C4-2B (cell line): ENCODE results near the gene CES2.

Experiments
- H3K27ac ChIP-seq: fragments of 450-650 bp; 2 replicates; pipeline ENCODE4 v1.5.1; 2017
- ZFX ChIP-seq: fragments of 450-650 bp; IDR thresholded peaks from 2 replicates; pipeline ENCODE4 v1.6.1; 2017
- TF ChIP-seq, protein P1 (sequence below): fragments of 450-650 bp; conservative IDR thresholded peaks from 2 replicates; pipeline ENCODE4 v1.5.1; 2017; ENCODE audit warnings: mild to moderate bottlenecking

The CES2 gene

DNA sequence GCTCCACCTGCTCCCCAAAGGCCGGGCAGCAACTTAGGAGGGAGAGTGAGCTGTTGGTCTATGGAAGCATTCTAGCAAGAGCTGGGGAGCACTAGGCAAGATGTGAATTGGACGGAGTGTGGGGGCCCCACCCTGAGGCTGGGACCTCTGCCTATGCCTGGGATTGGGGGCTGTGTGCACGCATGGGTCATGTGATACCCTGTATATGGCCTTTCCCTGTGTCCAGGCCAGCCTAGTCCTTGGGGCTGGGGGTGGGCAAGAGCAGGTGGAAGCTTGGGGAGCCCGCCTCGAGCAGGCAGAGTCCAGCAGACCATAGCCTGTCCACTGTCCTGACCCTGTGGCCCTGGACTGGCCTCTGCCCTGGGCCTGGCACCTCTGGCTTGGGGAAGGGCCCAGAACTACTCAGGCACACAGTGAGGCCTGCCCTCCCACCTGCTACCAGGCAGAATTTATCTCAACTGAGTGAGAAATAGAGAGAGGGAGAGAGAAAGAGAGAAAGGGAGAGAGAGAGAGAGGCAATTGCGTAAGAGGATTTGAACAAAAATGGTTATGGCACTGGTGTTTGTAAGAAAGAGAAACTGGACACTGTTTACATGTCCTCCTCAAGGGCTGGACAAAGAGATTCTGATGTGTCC is 35.9 kb upstream of the CES2 start:
- TF ChIP-seq ZFX, result no peak
- TF ChIP-seq, protein P1, sequence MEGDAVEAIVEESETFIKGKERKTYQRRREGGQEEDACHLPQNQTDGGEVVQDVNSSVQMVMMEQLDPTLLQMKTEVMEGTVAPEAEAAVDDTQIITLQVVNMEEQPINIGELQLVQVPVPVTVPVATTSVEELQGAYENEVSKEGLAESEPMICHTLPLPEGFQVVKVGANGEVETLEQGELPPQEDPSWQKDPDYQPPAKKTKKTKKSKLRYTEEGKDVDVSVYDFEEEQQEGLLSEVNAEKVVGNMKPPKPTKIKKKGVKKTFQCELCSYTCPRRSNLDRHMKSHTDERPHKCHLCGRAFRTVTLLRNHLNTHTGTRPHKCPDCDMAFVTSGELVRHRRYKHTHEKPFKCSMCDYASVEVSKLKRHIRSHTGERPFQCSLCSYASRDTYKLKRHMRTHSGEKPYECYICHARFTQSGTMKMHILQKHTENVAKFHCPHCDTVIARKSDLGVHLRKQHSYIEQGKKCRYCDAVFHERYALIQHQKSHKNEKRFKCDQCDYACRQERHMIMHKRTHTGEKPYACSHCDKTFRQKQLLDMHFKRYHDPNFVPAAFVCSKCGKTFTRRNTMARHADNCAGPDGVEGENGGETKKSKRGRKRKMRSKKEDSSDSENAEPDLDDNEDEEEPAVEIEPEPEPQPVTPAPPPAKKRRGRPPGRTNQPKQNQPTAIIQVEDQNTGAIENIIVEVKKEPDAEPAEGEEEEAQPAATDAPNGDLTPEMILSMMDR, result no peak
- no peak overlapping the region; the same call in 1 of the 2 replicates for H3K27ac ChIP-seq

DNA sequence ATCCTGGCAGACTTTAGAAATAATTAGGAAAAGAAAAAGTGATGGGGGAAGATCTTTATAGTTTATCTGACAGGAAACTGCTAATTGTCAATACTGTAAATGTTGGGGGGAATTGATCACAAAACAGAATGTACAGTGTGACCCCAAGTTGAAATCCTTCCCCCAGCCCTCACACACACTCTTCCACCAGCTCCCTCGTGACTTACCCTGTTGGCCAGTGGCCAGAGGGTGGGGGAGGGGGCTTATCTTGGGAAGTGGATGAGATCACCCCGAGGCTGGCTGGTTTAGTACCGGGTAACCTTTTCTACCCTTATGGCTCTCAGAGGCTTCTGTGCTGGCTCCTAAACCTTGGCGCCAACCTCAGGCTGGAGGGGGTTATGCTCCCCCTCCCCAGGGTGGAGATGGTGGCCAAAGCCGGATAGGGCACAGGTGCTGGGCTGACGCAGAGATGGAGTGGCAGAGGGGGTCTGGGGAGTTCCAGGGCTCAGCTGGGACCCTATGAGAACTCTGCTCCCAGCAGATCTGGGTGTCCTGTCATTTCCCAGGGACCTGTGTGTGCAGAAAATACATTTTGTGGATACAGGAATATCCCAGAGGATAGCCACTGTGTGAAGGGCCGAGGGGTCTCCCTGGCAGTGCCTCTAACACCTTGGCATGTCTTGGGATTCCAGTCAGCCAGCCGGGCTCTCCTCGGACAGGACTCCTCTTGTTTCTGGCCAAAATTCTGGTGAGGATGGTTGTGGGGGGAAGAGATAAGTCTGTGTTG is 35.2 kb upstream of the CES2 start:
- no peak overlapping the region for H3K27ac ChIP-seq
- TF ChIP-seq, protein P1, result no peak
- no peak for TF ChIP-seq ZFX

DNA sequence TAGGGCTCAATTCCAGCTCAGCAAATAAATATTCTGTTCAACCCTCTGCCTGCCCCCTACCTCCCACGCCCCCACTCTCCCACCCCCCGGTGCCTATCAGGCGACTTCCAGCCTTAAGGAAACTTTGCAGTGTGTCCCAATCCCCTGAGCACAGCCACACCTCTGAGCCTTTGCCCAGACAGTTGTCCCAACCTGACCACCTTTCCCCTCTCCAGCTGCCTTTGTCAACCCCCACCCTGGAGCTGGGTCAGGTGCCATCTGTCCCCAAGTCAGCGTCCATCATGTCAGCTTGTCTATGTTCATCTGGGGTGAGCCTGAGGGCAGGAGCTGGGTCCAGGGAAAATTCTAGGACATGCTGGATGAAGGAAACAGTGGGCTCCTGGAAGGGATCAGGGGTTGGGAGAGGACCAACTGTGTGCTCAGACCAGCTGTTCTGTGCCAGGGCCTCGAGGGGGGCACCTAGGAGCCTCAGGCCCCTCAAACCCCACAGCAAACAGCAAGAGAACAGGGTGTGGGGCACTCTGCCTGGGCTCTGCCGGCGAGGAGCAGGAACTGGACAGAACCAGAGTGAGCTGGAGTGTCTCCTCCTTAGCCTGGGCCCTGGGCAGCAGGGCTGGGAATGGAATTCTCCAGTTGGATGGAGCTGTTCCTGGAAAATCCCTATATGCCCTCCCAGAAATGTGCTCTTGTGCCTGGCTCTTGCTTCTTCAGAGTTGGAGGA is 34.4 kb upstream of the CES2 start:
- H3K27ac ChIP-seq, result no peak overlapping the region
- TF ChIP-seq, protein P1, result no peak
- TF ChIP-seq ZFX, result no peak

DNA sequence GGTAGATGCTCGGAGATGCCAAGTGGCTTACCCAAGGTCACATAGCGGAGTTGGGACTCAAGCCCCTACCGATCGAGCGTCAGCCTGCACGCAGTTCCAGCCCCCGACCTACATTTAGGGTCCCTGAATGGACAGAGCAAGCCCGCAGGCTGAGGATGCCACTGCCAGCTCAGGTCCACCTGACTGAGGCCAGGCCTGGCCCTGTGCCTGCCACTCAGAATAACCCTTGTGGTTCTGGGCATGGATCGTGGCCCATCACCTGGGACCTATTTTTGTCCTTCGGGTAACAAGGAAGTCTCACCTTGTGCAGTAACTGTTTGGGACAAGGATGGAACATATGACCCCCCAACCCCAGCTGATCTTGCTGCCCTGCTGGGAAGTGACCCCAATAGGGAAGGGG is 33.7 kb upstream of the CES2 start:
- no peak overlapping the region for H3K27ac ChIP-seq
- TF ChIP-seq, protein P1, result no peak
- no peak for TF ChIP-seq ZFX

DNA sequence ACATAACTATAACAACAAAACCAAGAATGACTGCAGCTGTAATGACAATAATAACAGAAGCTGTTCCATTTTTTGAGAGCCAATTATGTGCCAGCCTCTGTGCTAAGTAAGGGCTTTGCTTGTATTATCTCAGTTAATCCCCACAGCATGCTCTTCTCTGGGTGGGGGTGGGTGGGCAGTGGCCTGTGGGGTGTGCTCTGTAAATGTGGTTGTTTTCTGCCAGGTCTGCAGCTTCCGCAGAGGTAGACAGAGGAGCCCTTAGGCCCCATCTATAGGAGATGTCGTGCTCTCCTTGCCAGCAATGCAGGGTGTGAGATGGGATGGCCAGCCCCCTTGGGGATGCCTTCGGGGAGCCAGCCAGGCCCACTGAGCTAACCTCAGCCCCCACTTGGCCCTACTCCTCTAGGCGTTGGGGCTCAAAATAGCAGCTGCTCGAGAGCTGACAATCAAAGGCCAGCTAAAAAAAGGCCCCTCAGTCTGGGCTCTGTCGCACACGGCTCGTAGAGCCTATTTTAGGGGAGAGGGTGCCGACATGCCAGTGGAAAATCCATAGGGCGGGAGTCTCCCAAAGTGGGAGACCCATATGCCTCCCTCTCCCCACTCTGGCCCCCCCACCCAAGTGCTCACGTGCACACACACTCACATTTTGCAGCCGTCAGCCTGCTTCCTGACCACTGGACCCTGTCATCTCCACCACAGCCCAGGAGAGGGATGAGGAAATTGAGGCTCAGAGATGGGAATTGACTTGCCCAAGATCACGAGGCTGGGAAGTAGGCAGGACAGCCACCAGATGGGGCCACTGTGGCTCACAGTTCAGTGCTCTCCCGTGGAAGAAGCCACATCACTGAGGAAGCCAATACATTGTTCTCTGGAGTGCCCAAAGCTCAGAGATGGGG is 32.4 kb upstream of the CES2 start:
- TF ChIP-seq ZFX, result no peak
- TF ChIP-seq, protein P1, result no peak
- no peak overlapping the region for H3K27ac ChIP-seq

DNA sequence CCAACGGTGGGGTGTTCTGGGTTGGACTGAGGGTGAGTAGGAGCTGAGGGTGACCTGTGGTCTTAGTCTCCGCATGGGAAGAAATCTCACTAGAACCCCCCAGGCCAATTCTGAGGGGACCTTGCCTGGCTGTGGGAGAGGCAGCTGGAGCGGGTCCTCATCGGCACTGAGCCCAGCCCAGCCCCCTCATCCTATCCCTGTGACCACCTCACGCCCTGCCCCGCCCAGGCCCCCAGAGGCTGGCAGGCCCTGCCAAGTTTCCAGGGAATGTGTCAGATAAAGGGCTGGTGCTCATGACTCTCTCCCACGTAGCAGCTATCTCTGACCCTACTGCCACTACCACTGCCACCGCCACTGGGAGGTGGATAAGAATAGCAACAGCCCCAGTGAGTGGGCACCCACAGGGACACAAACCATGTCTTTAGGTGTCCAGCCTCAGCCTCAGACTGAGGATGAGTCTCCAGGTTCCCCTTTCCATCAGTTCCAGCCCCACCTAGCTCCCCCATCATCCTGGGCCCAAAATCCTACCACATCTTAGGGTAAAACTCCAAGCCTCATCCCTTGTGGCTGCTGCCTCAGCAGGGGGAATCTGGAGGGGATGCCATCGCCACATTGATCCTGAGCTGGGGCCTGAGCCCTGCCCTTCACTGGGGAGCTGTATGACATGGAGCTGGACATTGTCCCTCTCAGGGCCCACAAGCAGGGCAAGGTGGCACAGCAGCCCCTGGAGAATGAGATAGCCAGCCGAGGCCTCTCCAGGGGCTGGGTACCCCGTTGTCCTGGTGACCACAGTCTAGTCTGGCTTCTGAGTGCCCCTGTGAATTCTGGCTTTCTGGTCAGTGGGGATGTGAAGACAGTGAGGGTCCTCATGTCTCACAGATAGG is 31.5 kb upstream of the CES2 start:
- TF ChIP-seq, protein P1, result no peak
- no peak for TF ChIP-seq ZFX
- H3K27ac ChIP-seq, result no peak overlapping the region
